Upper lobe of left lung (tissue), 4 donors: ENCODE data around the gene CLMN.

Source experiments
- POLR2A ChIP-seq, 4 donors: fragments of 450-650 bp; IDR thresholded peaks; one replicate each; pipeline ENCODE4 v1.5.1; 2016 to 2017; ENCODE audit warnings: antibody characterized with exemption in 4 of 4, mild to moderate bottlenecking in 2 of 4
- POLR2AphosphoS5 ChIP-seq, 2 donors: sonication (generic); formaldehyde crosslinking; IDR thresholded peaks; one replicate each; pipeline ENCODE4 v1.5.1; 2017; ENCODE audit warnings: antibody characterized with exemption in 2 of 2
- TF ChIP-seq, protein P1 (sequence below), 6 experiments: fragments of 450-650 bp in 4 of 6; fragments of 200-600 bp in 2 of 6; sonication (generic) in 2 of 6; IDR thresholded peaks; one replicate each; pipeline ENCODE4 v1.5.1; 2016 to 2019; ENCODE audit warnings: antibody characterized with exemption in 6 of 6

DNA sequence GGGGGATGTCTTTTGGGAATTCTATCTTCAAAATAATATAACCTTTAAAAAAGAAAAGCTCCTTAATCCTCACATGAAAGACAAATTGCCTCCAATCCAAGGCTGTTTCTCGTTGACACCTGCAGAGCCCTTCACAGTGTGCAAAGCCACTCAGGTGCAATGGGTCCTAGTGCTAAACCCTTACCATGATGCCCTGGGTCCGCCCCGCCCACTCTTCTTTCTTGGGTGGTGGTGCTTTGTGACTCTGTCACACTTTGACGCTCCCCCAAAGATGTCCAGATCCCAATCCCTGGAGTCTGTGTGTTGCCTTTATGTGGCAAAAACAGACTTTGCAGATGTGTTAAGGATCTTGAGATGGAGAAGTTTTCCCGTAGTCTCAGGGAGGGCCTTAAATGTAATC lies 29.7 kb downstream of the CLMN start:
- TF ChIP-seq, protein P1, sequence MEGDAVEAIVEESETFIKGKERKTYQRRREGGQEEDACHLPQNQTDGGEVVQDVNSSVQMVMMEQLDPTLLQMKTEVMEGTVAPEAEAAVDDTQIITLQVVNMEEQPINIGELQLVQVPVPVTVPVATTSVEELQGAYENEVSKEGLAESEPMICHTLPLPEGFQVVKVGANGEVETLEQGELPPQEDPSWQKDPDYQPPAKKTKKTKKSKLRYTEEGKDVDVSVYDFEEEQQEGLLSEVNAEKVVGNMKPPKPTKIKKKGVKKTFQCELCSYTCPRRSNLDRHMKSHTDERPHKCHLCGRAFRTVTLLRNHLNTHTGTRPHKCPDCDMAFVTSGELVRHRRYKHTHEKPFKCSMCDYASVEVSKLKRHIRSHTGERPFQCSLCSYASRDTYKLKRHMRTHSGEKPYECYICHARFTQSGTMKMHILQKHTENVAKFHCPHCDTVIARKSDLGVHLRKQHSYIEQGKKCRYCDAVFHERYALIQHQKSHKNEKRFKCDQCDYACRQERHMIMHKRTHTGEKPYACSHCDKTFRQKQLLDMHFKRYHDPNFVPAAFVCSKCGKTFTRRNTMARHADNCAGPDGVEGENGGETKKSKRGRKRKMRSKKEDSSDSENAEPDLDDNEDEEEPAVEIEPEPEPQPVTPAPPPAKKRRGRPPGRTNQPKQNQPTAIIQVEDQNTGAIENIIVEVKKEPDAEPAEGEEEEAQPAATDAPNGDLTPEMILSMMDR (IDR thresholded peaks at IDR 0.05): no peak
- TF ChIP-seq POLR2A (IDR thresholded peaks at IDR 0.05) (no peak), POLR2AphosphoS5 (IDR thresholded peaks at IDR 0.05) (no peak)
